GM18519 (cell line): ENCODE measurements around the gene GADL1.

ENCODE experiments used
- ATAC-seq: cut with Tn5 transposase; IDR thresholded peaks from one replicate; pipeline ENCODE4 v1.9.1; 2021; ENCODE audit warnings: mild to moderate bottlenecking, moderate library complexity; ENCODE audit not compliant: unreplicated experiment, low FRiP score

The GADL1 gene

GRCh38 chr3:30764891-30765290 lies 129.6 kb downstream of the GADL1 start:
- ATAC-seq, result no peak

GRCh38 chr3:30764281-30764680 lies 130.2 kb downstream of the GADL1 start:
- ATAC-seq, result no peak

GRCh38 chr3:30761374-30761773 lies 133.1 kb downstream of the GADL1 start:
- ATAC-seq, result no peak

GRCh38 chr3:30760737-30761136 lies 133.7 kb downstream of the GADL1 start:
- ATAC-seq, result no peak

- ATAC-seq, result no peak
These were observed 134.3 kb downstream of the GADL1 start for GRCh38 chr3:30760040-30760695.

- no peak for ATAC-seq
These were observed 138.2 kb downstream of the GADL1 start for GRCh38 chr3:30756218-30756617.

- no peak for ATAC-seq
These were observed 140.0 kb downstream of the GADL1 start for GRCh38 chr3:30754426-30754825.

GRCh38 chr3:30753766-30754165 lies 140.7 kb downstream of the GADL1 start:
- ATAC-seq, result no peak

GRCh38 chr3:30752970-30753369 lies 141.5 kb downstream of the GADL1 start:
- ATAC-seq, result no peak

- no peak for ATAC-seq
These were observed 142.0 kb downstream of the GADL1 start for GRCh38 chr3:30752491-30752890.

GRCh38 chr3:30751610-30752299 lies 142.7 kb downstream of the GADL1 start:
- no peak for ATAC-seq

GRCh38 chr3:30750967-30751366 lies 143.5 kb downstream of the GADL1 start:
- no peak for ATAC-seq

GRCh38 chr3:30749230-30749629 lies 145.2 kb downstream of the GADL1 start:
- ATAC-seq, result no peak

GRCh38 chr3:30747771-30748281 lies 146.6 kb downstream of the GADL1 start:
- no peak for ATAC-seq

- ATAC-seq, result no peak
These were observed 150.7 kb downstream of the GADL1 start for GRCh38 chr3:30743641-30744317.

- no peak for ATAC-seq
These were observed 151.5 kb downstream of the GADL1 start for GRCh38 chr3:30742796-30743619.

- no peak for ATAC-seq
These were observed 152.6 kb downstream of the GADL1 start for GRCh38 chr3:30741889-30742288.

- ATAC-seq, result no peak
These were observed 155.9 kb downstream of the GADL1 start for GRCh38 chr3:30738605-30739004.

GRCh38 chr3:30737743-30738499 lies 156.5 kb downstream of the GADL1 start:
- ATAC-seq, result no peak

GRCh38 chr3:30733696-30734095 lies 160.8 kb downstream of the GADL1 start:
- ATAC-seq, result no peak
